ENCODE data around the gene CDC42BPB.

DNA sequence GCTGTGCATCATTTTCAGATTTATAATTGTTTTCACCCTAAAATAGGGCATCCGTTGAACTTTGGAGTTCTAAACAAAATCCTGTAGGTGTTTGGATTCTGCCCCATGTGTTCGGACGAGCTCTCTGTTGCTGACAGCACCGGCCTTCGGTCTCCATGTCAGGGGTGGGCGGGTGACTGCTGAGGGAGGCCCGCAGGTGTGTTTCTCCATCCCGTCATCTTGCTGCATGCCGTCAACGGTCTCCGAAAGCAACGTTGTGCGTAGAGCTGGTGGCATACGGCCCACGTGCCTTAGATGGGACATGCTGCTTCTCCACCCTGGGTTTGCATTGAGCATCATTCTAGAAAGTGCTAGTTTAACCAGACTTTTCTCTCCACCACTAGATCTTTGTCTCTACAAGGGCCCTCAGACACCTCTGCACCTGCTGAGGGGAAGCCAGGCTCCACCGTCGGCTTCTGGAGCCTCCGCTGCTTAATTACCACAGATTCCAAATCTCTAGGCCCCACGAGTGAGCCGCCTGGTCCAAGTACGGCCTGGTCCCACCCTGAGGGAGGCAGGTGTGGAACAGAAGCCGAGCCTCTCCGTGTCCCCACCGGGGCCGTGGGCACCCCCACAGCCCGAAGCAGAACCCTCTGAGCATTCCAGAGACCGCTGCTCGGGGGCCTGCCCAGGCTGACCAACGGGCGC, 150.6 kb downstream of the CDC42BPB start:
- TF ChIP-seq ZFP41 (tag by site-specific recombination; IDR thresholded peaks at IDR 0.05; ENCODE audit: borderline replicate concordance): no peak
- TF ChIP-seq, protein P1, sequence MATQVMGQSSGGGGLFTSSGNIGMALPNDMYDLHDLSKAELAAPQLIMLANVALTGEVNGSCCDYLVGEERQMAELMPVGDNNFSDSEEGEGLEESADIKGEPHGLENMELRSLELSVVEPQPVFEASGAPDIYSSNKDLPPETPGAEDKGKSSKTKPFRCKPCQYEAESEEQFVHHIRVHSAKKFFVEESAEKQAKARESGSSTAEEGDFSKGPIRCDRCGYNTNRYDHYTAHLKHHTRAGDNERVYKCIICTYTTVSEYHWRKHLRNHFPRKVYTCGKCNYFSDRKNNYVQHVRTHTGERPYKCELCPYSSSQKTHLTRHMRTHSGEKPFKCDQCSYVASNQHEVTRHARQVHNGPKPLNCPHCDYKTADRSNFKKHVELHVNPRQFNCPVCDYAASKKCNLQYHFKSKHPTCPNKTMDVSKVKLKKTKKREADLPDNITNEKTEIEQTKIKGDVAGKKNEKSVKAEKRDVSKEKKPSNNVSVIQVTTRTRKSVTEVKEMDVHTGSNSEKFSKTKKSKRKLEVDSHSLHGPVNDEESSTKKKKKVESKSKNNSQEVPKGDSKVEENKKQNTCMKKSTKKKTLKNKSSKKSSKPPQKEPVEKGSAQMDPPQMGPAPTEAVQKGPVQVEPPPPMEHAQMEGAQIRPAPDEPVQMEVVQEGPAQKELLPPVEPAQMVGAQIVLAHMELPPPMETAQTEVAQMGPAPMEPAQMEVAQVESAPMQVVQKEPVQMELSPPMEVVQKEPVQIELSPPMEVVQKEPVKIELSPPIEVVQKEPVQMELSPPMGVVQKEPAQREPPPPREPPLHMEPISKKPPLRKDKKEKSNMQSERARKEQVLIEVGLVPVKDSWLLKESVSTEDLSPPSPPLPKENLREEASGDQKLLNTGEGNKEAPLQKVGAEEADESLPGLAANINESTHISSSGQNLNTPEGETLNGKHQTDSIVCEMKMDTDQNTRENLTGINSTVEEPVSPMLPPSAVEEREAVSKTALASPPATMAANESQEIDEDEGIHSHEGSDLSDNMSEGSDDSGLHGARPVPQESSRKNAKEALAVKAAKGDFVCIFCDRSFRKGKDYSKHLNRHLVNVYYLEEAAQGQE (tag by site-specific recombination; IDR thresholded peaks at IDR 0.05): no peak
- no peak for TF ChIP-seq ZNF670 (tag by site-specific recombination; IDR thresholded peaks at IDR 0.05; ENCODE audit: low read depth)
- TF ChIP-seq ZNF776 (tag by site-specific recombination; IDR thresholded peaks at IDR 0.05; ENCODE audit: borderline replicate concordance): no peak
- no peak for TF ChIP-seq ZNF2 (tag by site-specific recombination; IDR thresholded peaks at IDR 0.05)
- TF ChIP-seq, protein P2, sequence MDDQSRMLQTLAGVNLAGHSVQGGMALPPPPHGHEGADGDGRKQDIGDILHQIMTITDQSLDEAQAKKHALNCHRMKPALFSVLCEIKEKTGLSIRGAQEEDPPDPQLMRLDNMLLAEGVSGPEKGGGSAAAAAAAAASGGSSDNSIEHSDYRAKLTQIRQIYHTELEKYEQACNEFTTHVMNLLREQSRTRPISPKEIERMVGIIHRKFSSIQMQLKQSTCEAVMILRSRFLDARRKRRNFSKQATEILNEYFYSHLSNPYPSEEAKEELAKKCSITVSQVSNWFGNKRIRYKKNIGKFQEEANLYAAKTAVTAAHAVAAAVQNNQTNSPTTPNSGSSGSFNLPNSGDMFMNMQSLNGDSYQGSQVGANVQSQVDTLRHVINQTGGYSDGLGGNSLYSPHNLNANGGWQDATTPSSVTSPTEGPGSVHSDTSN (CRISPR knock-in tag; IDR thresholded peaks at IDR 0.05): no peak
- TF ChIP-seq OVOL3 (tag by site-specific recombination; IDR thresholded peaks at IDR 0.05): no peak
- TF ChIP-seq ZNF830 (tag by site-specific recombination; IDR thresholded peaks at IDR 0.05; ENCODE audit: low read depth): no peak
